Posterior vena cava (tissue), 2 donors: ENCODE results near the gene PHLPP2. TPM values are rescaled to one million over a fixed set of nuclear protein-coding genes. Genes with fewer than 3 reads are reported as not detected.
A peak's percentile ranks its signal among the peaks of the same experiment; 100 is the strongest.
"Not testable (repeated sequence)": the region's sequence is repeated elsewhere in the genome, so short reads cannot be mapped to it uniquely, and the experiment has no call there.

Experiments
- DNase-seq: peaks from one replicate; pipeline ENCODE4 v3.0.0-alpha.2; 2020; ENCODE audit warnings: low spot score
- intact Hi-C, 2 donors: fragments of 100-400 bp; cut with DNase I; formaldehyde crosslinking; loops; one replicate each; pipeline versions ENCODE4 v1.14.1 to v1.14.2; 2022 to 2023
- total RNA-seq, 2 donors: library from RNA; stranded (reverse); fragmentation: NEBNext Ultra II Directional; extraction: Animal tissue kit (Norgen Biotek cat#: 25700); gene quantifications; one replicate each; pipeline ENCODE4 v1.2.1, GENCODE V29; 2021
- donor health status: DM: yes; HTN: yes; CAD: no.
- donor health status: DM: yes; HTN: yes; CAD: no.

The PHLPP2 gene
- total RNA-seq, 2 donors from 2014 or later = 6.3 to 9.1 TPM

DNA sequence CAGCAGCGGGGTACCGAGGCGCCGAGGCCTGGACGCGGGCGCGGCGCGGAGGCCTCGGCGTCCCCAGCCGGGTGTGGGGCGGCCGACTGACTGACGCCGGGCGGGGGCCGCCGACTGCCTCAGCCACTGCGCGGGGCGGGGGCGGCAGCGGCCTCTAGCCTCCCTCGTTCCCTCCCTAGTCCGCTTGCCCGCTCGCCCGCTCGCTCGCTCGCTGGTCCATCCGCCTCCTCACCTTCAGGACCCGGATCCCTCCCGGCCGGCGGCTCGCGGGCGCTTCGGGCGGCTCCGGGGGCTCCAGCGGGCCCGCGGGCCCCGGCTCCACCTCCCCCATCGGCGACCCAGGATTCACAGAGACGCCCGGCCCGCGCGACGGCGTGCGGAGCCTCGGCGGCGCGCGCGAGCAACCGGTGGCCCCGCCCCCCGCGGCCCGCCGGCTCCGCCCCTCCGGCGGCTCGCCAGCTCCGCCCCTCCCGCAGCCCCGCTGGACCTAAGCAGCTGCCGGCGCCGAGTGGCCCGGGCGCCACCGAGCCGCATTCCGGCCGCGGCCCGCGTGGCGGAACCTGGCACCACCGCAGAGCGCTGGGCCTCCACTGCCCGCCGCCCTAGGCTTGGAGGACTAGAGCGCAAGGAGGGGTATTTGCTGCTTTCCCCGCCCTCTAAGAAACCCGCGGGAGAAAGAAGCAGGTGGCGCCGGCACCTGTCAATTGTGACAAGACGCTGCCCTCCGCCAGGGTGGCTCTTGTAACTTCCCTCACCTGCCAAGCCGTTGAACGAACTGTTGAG is 773 bp downstream of the PHLPP2 start:
- intact Hi-C loops = no loop called here
- DNase-seq = peak; percentile 91

DNA sequence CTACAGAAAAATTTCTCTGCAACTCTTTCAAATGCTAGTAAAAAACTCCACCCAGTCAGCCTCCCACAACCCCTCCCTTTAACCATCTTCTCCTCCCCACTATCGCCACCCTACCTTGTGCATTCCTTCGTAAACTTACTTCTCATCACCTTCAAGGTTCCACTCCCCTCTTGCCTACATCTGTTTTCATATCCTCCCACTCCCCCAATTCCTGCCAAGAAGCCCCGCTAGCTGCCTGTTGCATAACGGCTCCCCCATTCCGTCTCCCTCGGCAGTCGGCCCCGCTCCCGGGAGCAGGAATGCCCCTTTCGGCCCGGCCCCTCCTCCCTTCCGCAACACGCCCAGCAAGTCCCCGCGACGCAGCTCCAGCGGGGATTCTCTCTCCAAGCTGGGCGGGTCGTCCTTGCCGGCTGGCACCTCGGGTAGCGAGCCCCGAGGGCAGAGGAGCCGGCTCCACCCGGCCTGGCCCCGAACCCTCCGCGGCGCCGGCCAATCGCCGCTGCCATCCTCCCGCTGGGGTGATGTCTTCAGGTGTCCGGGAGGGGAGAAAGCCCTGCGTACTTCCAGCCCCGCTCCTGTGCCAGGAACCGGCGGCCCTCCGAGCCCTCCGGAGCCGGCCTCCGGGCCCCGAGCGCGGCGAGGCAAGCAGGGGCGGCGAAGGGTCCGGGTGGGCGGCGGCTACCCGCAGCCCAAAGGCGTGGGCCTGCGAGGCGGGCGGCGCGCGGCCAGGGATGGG is 1.5 kb downstream of the PHLPP2 start:
- intact Hi-C loops = no loop called here
- no peak for DNase-seq

DNA sequence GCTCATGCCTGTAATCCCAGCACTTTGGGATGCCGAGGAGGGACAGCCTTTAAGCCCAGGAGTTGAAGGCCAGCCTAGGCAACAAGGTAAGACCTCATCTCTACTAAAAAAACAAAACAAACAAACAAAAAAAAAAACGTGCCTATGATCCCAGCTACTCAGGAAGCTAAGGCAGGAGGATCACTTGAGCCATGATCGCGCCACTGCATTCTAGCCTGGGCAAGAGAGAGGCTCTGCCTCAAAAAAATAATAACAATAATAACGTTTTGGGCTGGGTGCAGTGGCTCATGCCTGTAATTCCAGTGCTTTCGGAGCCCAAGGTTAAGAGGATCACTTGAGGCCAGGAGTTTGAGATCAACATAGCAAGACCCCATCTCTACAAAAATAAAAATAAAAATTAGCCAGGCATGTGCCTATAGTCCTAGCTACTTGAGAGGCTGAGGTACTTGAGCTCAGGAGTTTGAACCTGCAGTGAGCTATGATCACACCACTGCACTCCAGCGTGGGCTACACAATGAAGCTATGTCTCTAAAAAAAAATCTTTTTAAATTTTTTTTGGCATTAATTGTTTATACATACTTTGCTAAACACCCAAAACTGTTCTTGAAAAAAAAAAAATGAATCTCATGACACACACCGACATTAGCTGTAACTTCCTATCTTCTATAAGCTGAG is 3.3 kb downstream of the PHLPP2 start:
- no peak for DNase-seq
- intact Hi-C loops = no loop called here

DNA sequence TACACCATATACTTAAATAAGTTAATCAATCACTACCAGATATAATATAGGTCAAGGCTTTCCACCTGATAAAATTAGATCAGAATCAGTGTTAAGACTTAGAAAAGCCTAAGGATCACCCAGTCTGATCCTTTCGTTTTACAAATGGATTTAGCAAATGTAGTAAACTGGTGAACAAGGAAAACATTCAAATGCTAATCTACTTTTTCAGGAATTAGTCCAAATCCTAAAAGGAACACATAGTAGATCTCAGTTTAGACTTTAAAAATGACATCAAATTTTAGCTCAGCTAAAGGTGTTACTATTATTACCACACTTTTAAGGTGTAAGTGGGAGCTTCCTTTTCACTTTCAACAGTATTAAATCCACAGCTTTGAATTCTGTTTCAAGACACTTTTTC is 12.0 kb downstream of the PHLPP2 start:
- intact Hi-C loops = no loop called here
- no peak for DNase-seq

DNA sequence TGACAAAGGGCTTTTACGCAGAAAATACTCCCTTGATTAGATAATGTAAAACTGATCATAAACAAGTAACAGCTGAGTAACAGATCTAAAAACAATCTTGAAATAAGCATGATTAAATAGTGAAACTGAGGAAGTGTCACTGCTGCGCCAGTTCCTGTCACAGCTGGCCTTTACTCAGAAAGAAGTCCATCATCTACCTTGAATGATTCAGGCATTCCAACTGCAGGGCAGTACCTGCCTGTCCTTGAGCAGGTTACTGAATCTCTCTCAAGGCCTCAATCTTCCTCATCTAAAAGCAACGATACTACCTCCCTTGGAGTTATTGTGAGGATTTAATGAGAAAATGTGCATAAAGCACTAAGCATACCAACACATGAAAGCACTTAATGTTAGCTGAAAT is 12.7 kb downstream of the PHLPP2 start:
- intact Hi-C loops = no loop called here
- no peak for DNase-seq

DNA sequence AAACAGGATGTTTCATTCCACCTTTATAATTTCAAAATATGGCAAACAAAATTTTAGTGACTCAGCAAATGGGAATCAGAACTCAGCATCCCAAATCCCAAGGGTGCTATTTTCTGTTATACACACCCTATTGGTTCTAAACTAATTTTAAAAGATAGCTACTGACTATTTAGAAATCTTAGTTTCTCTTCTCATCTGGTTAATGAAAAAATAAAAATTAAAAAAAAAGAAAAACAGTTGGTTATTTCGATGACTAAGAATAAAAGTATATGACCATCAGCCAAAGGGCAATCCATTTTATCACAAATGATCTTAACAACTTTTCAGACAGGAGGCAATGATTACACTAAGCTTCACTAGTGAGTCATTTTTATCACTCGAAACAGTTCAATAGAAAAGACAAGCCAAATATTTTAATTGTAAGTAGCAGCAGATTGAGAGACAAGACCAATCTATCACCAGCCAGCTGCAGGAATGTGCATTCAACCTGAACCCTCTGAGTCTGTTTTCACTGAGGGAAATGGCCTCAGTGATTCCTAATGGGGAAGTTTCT is 15.2 kb downstream of the PHLPP2 start:
- intact Hi-C loops = no loop called here

DNA sequence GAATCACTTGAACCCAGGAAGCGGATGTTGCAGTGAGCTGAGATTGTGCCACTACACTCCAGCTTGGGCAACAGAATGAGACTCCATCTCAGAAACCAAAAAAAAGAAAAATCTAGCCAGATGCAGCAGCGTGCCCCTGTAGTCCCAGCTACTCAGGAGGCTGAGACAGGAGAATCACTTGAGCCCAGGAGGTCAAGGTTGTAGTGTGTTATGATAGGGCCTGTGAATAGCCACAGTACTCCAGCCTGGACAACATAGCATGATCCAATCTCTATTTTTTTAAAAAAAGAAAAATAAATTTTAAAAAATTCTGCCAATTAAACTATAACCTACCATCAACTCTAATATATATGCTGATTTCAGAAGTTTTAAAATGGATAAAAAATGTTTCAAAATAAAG is 15.8 kb downstream of the PHLPP2 start:
- intact Hi-C loops = no loop called here
- no peak for DNase-seq

More for the DNA sequence above, 15.2 kb downstream of the PHLPP2 start:
- DNase-seq = no peak

DNA sequence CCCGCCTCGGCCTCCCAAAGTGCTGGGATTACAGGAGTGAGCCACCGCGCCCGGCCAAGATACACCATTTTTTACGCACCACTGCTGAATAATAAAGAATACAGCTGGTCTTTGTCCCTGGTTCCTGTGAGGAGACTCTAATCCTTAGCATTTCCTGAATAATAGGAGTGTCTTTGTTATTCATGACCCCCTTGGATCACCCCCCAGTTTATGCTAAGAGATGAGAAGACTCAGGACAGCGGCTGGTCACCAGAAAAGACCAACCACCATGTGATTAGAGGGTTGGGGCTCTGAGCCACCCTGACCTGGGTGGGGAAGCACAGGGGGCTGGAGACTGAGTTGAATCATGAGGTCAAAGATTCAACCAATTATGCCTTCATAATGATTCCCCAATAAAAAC is 17.3 kb downstream of the PHLPP2 start:
- intact Hi-C loops = no loop called here
- DNase-seq = no peak

DNA sequence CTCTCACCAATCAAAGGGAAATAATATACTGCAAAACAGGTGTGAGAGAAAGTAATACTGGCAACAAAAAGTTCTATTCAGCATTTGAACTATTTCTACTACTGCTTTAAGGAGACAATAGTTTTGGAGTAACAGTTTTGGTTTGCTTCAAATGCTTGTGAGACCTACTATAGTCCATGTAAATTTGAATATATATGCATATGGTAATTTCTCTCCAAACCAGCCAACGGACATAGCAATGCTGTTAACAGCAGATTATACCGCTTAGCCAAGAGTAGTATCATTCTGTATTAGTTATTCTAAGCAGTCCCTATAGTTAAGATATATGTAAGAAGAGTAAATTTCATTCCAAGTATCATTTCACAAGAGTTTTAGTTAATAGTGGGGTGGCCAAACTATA is 18.5 kb downstream of the PHLPP2 start:
- DNase-seq = no peak
- intact Hi-C loops = no loop called here

DNA sequence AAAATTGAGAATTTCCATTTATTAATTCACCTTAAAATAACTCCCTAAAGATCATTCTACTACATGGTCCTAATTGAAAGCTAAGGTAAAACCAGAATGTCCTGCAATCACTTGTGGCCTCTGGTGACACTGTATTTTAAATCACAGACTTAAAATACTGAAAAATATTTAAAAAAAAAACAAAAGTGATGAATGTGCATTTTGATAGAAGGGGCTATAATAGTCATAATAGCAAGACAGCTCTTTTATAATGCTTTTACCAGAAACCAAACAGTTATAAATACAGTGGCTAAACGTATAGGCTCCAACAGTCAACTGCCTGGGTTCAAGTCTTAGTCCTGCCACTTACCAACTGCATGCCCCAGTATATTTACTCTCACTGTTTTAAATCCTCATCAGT is 21.2 kb downstream of the PHLPP2 start:
- DNase-seq = no peak
- intact Hi-C loops = no loop called here

DNA sequence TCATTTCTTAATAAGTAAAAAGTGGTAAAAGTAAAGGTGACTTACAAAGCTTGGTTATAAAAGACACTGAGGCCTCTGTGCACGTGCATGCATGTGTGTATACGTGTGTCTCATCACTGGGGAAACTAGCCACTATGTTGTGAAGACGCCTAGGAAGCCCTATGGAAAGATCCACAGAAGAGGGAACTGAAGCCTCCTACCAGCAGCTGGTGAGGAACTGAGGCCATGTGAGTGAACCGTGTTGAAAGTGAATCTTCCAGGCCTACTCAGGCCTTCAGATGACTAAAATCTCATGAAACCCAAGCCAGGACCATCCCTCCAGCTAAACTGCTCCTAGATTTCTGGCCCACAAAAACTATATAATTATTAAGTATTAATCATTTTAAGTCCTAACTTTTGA is 23.7 kb downstream of the PHLPP2 start:
- DNase-seq = no peak

DNA sequence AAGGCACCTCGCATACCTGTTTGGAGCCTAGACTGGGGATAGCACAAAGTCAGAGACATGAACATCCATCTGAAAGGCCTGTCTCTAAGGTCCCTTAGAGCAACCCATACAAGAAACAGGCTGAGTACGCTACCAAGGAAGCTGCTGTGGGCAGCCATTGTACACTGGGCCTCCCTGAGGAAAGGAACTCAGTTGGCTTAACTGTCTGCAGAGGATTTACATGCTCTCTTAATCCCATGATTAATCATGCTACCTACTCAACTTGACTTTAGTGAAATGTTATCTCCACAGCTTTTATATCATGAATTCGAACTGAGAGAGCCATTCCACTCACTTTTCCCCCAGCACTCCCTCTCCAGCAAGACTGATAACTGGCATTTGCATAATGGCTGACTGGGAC is 26.0 kb downstream of the PHLPP2 start:
- intact Hi-C loops = no loop called here
- DNase-seq = no peak

More for the DNA sequence above, 23.7 kb downstream of the PHLPP2 start:
- intact Hi-C loops = no loop called here

DNA sequence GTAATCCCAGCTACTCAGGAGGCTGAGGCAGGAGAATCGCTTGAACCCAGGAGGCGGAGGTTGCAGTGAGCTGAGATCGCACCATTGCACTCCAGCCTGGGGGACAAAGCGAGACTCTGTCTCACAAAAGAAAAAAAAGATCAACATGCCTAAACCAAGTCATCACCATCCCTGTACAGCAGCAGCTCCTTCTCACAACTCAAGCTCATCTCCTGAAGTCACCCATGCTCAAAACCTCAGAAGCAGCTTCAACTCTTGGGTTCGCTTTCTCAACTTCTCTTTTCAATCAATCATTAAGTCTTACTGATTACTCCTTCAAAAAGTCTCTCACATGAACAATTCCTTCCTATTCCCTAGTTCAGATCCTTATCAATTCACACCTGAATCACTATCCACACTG is 31.3 kb downstream of the PHLPP2 start:
- intact Hi-C loops = no loop called here

DNA sequence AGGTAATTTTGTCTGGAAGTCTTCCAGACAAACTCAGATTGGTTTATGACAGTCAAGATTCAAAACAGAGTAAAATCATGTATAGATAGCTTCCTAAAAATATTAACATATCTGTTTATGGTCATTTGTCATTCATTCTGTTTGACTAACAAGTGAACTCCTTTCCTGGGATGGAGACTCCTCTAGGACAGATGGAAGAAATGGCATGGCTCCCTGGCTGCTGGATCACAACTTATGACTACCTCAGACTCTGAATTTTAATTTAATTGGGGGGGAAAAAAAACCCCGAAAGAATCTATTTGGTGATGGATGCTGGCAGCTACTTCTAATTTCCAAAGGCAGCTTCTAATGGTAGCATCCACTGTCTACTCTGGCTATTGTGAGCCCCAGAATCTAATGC is 34.6 kb downstream of the PHLPP2 start:
- intact Hi-C loops = no loop called here

More for the DNA sequence above, 31.3 kb downstream of the PHLPP2 start:
- no peak for DNase-seq

DNA sequence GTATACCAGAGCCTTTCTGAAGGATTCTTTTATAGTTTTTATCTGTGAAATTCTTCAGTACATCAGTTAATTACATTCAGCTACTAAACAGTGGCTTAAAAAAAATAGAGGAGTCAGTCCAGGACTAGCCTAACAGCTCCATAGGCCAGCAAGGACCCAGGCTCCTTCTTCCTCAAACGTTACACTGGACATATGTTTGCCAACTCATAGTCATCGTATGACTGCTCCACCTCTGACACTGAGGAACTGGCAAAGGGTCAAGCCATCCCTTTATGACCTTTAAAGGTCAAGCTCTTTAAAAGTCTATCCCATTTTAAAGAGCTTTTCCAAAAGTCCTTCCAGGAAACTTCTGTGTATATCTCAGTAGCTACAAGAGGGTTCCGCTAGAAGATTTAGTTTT is 36.6 kb downstream of the PHLPP2 start:
- intact Hi-C loops = no loop called here
- no peak for DNase-seq

More for the DNA sequence above, 34.6 kb downstream of the PHLPP2 start:
- no peak for DNase-seq

DNA sequence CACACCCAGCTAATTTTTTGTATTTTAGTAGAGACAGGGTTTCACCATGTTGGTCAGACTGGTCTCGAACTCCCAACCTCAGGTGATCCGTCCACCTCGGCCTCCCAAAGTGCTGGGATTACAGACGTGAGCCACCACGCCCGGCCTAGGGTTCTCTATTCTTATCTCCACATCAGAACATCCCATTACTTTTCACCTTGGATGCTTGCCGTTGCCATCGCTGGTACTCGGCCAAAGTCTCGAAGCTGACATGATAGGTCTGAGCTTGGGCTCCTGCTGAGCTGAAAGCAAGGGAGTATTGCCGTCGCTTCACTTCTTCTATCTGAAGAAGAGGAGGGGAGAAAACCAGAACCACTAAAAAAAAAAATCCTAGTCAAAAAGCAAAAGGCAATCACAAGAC is 40.2 kb downstream of the PHLPP2 start:
- DNase-seq, intact Hi-C loops: not testable (repeated sequence)

DNA sequence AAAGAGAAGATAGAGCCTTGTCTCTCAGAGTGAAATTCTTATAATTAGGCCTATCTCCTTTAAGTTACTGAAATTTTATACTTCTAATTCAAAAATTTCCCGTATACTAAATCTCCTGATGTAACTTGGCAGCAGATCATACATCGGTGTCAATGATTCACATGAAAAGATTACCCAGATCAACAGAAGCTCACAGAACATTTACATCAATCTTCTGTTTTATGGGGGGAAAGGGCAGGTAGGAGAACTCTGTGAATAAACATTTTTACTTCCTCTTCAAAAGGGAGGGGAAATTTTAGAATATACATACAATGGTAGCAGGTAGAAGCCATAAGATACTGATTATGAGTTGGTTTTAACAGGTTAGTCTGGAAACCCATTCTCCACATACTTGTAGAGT is 43.1 kb downstream of the PHLPP2 start:
- intact Hi-C loops = no loop called here
- no peak for DNase-seq

DNA sequence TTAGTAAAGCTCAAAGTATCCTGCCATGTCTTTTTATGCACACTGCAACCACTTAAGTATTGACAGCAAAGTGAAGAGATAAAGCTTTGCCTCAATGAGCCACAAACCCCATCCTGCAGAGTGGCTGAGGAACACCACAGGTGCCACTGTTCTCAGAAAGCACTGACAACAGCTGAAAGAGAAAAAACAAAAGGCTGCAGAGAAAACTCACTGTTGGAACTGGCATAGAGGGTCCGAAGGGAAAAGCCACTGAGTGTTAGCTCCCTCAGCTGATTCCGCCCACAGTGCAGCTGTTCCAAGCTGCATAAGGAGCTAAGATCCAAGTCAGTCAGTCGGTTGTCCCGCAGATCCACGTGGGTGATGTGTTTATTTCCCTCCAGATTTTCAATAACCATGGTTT is 48.3 kb downstream of the PHLPP2 start:
- intact Hi-C loops = loop anchor here in 1 of 2 donors (10.0 kb wide), 1 partner anchor 59 kb away; no protein-coding TSS in a partner anchor
- DNase-seq = no peak

DNA sequence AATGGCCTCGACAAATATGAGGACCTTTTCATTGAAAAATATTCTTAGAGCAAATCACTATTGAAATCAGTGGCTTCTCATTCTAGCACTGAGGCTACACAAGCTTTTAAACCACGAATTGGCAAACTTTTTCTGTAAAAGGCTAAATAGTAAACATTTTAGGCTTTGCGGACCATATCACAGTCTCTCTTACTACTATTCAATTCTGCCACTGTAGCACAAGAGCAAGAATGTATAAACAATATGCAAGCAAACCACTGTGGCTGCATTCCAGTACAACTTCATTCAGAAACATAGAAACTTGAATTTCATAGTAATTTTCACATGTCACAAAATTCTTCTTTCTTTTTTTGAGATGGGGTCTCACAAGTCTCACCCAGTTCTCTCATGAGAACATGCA is 49.1 kb downstream of the PHLPP2 start:
- no peak for DNase-seq
- intact Hi-C loops = loop anchor here in 1 of 2 donors (10.0 kb wide), 1 partner anchor 59 kb away; no protein-coding TSS in a partner anchor

DNA sequence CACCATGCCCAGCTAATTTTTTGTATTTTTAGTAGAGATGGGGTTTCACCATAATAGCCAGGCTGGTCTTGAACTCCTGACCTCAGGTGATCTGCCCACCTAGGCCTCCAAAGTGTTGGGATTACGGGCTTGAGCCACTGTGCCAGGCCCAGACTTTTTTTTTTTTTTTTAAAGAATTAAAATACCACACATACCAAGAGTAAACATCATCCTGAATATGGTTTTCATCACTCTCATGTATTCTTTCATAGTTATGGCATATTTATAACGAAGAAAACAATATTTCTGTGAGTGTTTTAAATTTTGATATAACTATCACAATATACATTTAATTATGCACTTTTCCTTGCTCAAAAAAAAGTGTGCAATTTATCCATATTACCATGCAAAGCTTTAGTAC is 50.3 kb downstream of the PHLPP2 start:
- DNase-seq = no peak
- intact Hi-C loops = loop anchor here in 1 of 2 donors (10.0 kb wide), 1 partner anchor 61 kb away; no protein-coding TSS in a partner anchor
